ENCODE data around the gene SULT4A1. TPM values are rescaled to one million over a fixed set of nuclear protein-coding genes. Genes with fewer than 3 reads are reported as not detected.

The SULT4A1 gene
- total and polyA plus RNA-seq, 10 of the 15 experiments (the other 5 are each of a cell fraction or from before 2014, with no cell fraction given): not detected

DNA sequence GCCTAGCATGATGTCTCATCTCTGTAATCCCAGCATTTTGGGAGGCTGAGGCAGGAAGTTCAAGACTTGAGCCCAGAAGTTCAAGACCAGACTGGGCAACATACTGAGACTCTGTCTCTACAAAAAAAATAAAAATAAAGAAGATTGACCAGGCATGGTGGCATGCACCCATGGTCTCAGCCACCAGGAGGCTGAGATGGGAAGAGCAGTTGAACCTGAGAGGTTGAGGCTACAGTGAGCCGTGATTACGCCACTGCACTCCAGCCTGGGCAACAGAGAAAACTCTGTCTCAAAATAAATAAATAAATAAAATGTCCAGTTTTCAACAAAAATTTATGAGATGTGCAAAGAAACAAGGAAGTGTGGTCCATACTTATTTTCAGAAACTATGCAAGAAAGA, 78.5 kb downstream of the SULT4A1 start:
- no peak for ATAC-seq
- POLR2A ChIA-PET: no interaction called here
- WGBS (ENCODE audit: insufficient coverage, insufficient replicate concordance, low lambda C conversion rate, missing lambda C conversion rate): 87% methylated on average over 2 of the region's 2 CpGs

DNA sequence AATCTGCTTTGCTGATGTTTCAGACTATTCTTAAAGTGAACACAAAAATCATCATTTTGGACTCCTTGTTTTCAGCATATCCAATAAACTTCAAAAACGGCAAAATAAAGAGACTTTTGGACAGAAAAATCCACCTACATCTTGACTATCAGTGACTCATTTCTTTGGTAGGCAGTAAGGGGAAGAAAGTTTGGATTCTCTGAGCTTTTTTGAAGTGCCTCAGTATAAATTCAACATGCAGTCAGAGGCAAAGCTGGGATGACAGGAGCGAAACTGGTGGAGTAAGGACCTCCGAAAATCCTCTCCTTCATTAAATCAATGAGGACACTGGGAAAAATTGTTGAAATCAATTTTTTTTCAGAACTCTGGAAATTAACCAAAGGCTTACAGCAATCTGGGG, 79.9 kb downstream of the SULT4A1 start:
- 15% methylated on average over 3 of the region's 3 CpGs for WGBS (ENCODE audit: insufficient coverage, insufficient replicate concordance, low lambda C conversion rate, missing lambda C conversion rate)
- Histone ChIP-seq H3K9me3 (replicated peaks; ENCODE audit: control insufficient read depth, insufficient read depth, low read length) (no peaks in the 10 kb centered on the region), H3K36me3 (ENCODE audit: control insufficient read depth in 2 of 2, insufficient read depth in 2 of 2, low read length in 1 of 2) (no peaks in the 10 kb centered on the region), H3K27me3 (replicated peaks in 1 of 2; ENCODE audit: control insufficient read depth in 2 of 2, insufficient read depth in 2 of 2, low read length in 1 of 2) (no peaks in the 10 kb centered on the region), H2AFZ (ENCODE audit: control insufficient read depth, low read depth, low read length) (no peak overlapping the region), H3K9ac (ENCODE audit: control insufficient read depth, insufficient read depth, low read length) (no peak overlapping the region), H3K4me2 (ENCODE audit: control insufficient read depth, insufficient read depth) (no peak overlapping the region), H3K79me2 (ENCODE audit: control insufficient read depth, insufficient read depth, low read length) (no peaks in the 10 kb centered on the region), H3K27ac (ENCODE audit: control insufficient read depth, insufficient read depth) (no peak overlapping the region), H3K4me3 (no peak overlapping the region), H4K20me1 (ENCODE audit: control insufficient read depth, insufficient read depth) (no peaks in the 10 kb centered on the region), H3K4me1 (ENCODE audit: control insufficient read depth, insufficient read depth, low read length) (no peaks in the 10 kb centered on the region)
- DNase-seq (ENCODE audit: low read depth, low spot score): no peak
- RAD21 ChIA-PET (ENCODE audit: unreplicated experiment): no interaction called here
- CTCF ChIA-PET: interaction anchor here (1.5 kb wide), 1 partner anchor 31 kb away, joined by 3 read pairs; no protein-coding TSS in a partner anchor
- intact Hi-C loops (cut with micrococcal nuclease; ENCODE audit: unreplicated experiment) (no loop called here), in situ Hi-C loops (cut with MboI) (no loop called here)
- no peak for FAIRE-seq
- BruUV-seq (replicated peaks): no TSS peak
- no peak for ATAC-seq
- SMC1A ChIA-PET (ENCODE audit: uncharacterized antibody, unreplicated experiment): no interaction called here
- POLR2A ChIA-PET: no interaction called here
- no peak for TF ChIP-seq GABPA (IDR thresholded peaks at IDR 0.05; ENCODE audit: low read depth)
- no peak for TF ChIP-seq MEF2A (IDR thresholded peaks at IDR 0.05; ENCODE audit: insufficient read depth, low read depth, low read length)
- no peak for TF ChIP-seq SMAD5 (IDR thresholded peaks at IDR 0.05; ENCODE audit: low read depth)
- no peak for TF ChIP-seq BRCA1 (IDR thresholded peaks at IDR 0.05; ENCODE audit: low read depth, low read length)
- TF ChIP-seq, protein P1, sequence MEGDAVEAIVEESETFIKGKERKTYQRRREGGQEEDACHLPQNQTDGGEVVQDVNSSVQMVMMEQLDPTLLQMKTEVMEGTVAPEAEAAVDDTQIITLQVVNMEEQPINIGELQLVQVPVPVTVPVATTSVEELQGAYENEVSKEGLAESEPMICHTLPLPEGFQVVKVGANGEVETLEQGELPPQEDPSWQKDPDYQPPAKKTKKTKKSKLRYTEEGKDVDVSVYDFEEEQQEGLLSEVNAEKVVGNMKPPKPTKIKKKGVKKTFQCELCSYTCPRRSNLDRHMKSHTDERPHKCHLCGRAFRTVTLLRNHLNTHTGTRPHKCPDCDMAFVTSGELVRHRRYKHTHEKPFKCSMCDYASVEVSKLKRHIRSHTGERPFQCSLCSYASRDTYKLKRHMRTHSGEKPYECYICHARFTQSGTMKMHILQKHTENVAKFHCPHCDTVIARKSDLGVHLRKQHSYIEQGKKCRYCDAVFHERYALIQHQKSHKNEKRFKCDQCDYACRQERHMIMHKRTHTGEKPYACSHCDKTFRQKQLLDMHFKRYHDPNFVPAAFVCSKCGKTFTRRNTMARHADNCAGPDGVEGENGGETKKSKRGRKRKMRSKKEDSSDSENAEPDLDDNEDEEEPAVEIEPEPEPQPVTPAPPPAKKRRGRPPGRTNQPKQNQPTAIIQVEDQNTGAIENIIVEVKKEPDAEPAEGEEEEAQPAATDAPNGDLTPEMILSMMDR (IDR thresholded peaks at IDR 0.05 in 2 of 3, conservative IDR thresholded peaks at IDR 0.05 in 1 of 3; ENCODE audit: control insufficient read depth in 2 of 3, extremely low read depth in 1 of 3, insufficient read depth in 1 of 3, low read depth in 3 of 3, low read length in 3 of 3): no peak
- TF ChIP-seq YBX1 (IDR thresholded peaks at IDR 0.05): no peak
- TF ChIP-seq SMAD1 (IDR thresholded peaks at IDR 0.05; ENCODE audit: low read depth, partially characterized antibody): no peak
- no peak for TF ChIP-seq SIN3A (IDR thresholded peaks at IDR 0.05; ENCODE audit: low read depth, low read length)
- TF ChIP-seq ZNF207 (IDR thresholded peaks at IDR 0.05; ENCODE audit: borderline replicate concordance): no peak
- no peak for TF ChIP-seq RCOR1 (conservative IDR thresholded peaks at IDR 0.05; ENCODE audit: low read depth, low read length)
- no peak for TF ChIP-seq DPF2 (IDR thresholded peaks at IDR 0.05)
- no peak for TF ChIP-seq MTA2 (IDR thresholded peaks at IDR 0.05; ENCODE audit: low read depth)

More for the DNA sequence above, 78.5 kb downstream of the SULT4A1 start:
- H3K9me3 ChIP-seq (replicated peaks; ENCODE audit: control insufficient read depth, insufficient read depth, low read length): no peaks in the 10 kb centered on the region
- ChIA-PET SMC1A (ENCODE audit: uncharacterized antibody, unreplicated experiment) (no interaction called here), CTCF (interaction anchor here (1.5 kb wide), 1 partner anchor 32 kb away, joined by 3 read pairs; no protein-coding TSS in a partner anchor), RAD21 (ENCODE audit: unreplicated experiment) (no interaction called here)
- in situ Hi-C loops (cut with MboI): no loop called here
- H3K27ac ChIP-seq (ENCODE audit: control insufficient read depth, insufficient read depth): no peak overlapping the region
- H3K4me1 ChIP-seq (ENCODE audit: control insufficient read depth, insufficient read depth, low read length): no peaks in the 10 kb centered on the region
- no peak overlapping the region for H2AFZ ChIP-seq (ENCODE audit: control insufficient read depth, low read depth, low read length)
- no peak for FAIRE-seq
- no peak for TF ChIP-seq BMI1 (IDR thresholded peaks at IDR 0.05; ENCODE audit: borderline replicate concordance)
- TF ChIP-seq, protein P1 (IDR thresholded peaks at IDR 0.05 in 2 of 3, conservative IDR thresholded peaks at IDR 0.05 in 1 of 3; ENCODE audit: control insufficient read depth in 2 of 3, extremely low read depth in 1 of 3, insufficient read depth in 1 of 3, low read depth in 3 of 3, low read length in 3 of 3): 0 out of 6 replicates have a peak, but pooled peaks of 2 of the 3 experiments have one; percentile 5
- TF ChIP-seq PAX5 (IDR thresholded peaks at IDR 0.05; ENCODE audit: borderline replicate concordance, low read depth, low read length): no peak
- no peaks in the 10 kb centered on the region for H3K27me3 ChIP-seq (replicated peaks in 1 of 2; ENCODE audit: control insufficient read depth in 2 of 2, insufficient read depth in 2 of 2, low read length in 1 of 2)
- no peaks in the 10 kb centered on the region for H3K36me3 ChIP-seq (ENCODE audit: control insufficient read depth in 2 of 2, insufficient read depth in 2 of 2, low read length in 1 of 2)
- no peak overlapping the region for H3K4me3 ChIP-seq
- no peaks in the 10 kb centered on the region for H3K79me2 ChIP-seq (ENCODE audit: control insufficient read depth, insufficient read depth, low read length)
- no peaks in the 10 kb centered on the region for H4K20me1 ChIP-seq (ENCODE audit: control insufficient read depth, insufficient read depth)
- BruUV-seq (replicated peaks): no TSS peak
- no peak for DNase-seq (ENCODE audit: low read depth, low spot score)
- intact Hi-C loops (cut with micrococcal nuclease; ENCODE audit: unreplicated experiment): no loop called here
- H3K9ac ChIP-seq (ENCODE audit: control insufficient read depth, insufficient read depth, low read length): no peak overlapping the region
- no peak overlapping the region for H3K4me2 ChIP-seq (ENCODE audit: control insufficient read depth, insufficient read depth)

Measured in GM12878 (cell line).